Liver (tissue), 3 donors: ENCODE data around the gene ARID5B.

Source experiments
- CTCF ChIP-seq: fragments of 150-350 bp; IDR thresholded peaks from 2 replicates; pipeline ENCODE4 v1.5.1; 2017; ENCODE audit warnings: improper control_type of control experiment, low read depth, low read length; ENCODE audit not compliant: missing input control
- EGR1 ChIP-seq, 2 donors: IDR thresholded peaks; 2 replicates each; pipeline ENCODE4 v1.6.1; 2016 to 2018; ENCODE audit warnings: antibody characterized with exemption in 2 of 2, low read depth in 2 of 2
- GABPA ChIP-seq, 2 donors: IDR thresholded peaks in 1 of 2; conservative IDR thresholded peaks in 1 of 2; 2 replicates each; pipeline ENCODE4 v1.6.1; 2016; ENCODE audit warnings: antibody characterized with exemption in 2 of 2, mild to moderate bottlenecking in 1 of 2, moderate library complexity in 1 of 2
- MAX ChIP-seq: IDR thresholded peaks from 2 replicates; pipeline ENCODE4 v1.6.1; 2016; ENCODE audit warnings: antibody characterized with exemption
- RAD21 ChIP-seq, 2 donors: IDR thresholded peaks; 2 replicates each; pipeline ENCODE4 v1.6.1; 2016; ENCODE audit warnings: antibody characterized with exemption in 2 of 2, mild to moderate bottlenecking in 2 of 2
- REST ChIP-seq: IDR thresholded peaks from 2 replicates; pipeline ENCODE4 v1.6.1; 2016; ENCODE audit warnings: antibody characterized with exemption, mild to moderate bottlenecking
- RXRA ChIP-seq, 2 donors: IDR thresholded peaks; 2 replicates each; pipeline ENCODE4 v1.6.1; 2017 to 2018; ENCODE audit warnings: antibody characterized with exemption in 2 of 2, mild to moderate bottlenecking in 1 of 2
- SP1 ChIP-seq: IDR thresholded peaks from 2 replicates; pipeline ENCODE4 v1.6.1; 2018; ENCODE audit warnings: antibody characterized with exemption, mild to moderate bottlenecking
- YY1 ChIP-seq: IDR thresholded peaks from 2 replicates; pipeline ENCODE4 v1.6.1; 2016; ENCODE audit warnings: antibody characterized with exemption, mild to moderate bottlenecking
- donor health status: healthy.
- donor health status: healthy.

DNA sequence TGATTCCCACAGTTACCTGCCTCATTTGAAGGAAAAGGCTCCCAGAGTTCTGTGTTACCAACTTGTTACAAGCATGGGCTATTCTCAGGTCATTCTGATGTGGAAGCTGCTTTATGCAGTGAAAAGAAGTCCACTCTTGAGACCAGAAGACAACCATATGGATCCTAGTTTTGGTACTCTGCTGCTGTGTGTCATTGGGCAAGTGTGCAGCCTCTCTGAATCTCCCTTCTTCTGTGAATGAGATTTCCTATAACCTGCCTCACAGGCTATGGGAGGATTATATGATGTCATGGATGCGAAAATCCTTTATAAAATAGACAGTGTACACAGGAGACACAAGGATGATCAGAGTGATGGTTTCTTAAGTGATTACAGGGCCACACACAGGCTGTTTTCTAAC, 166.1 kb downstream of the ARID5B start:
- TF ChIP-seq CTCF (no peak), REST (no peak), SP1 (no peak), YY1 (no peak), EGR1 (IDR thresholded peaks at IDR 0.05; ENCODE audit: low read depth in 2 of 2) (no peak), RAD21 (IDR thresholded peaks at IDR 0.05) (no peak), GABPA (IDR thresholded peaks at IDR 0.05 in 1 of 2, conservative IDR thresholded peaks at IDR 0.05 in 1 of 2) (no peak), RXRA (IDR thresholded peaks at IDR 0.05) (no peak), MAX (no peak)
